ENCODE measurements around the gene TNNI3. TPM values are rescaled to one million over a fixed set of nuclear protein-coding genes. Genes with fewer than 3 reads are reported as not detected.
"Not testable (repeated sequence)": the region's sequence is repeated elsewhere in the genome, so short reads cannot be mapped to it uniquely, and the experiment has no call there.

TNNI3 gene
- not detected for polyA plus RNA-seq (2013, experiment 1 of 2; ENCODE audit: insufficient read length)
- polyA plus RNA-seq (2013, experiment 2 of 2; ENCODE audit: insufficient read length) = not detected

GRCh38 chr19:55157064-55157908 is at the start of gene TNNI3:
TNNI3 (minus strand) TSS chr19:55157732; CDS start chr19:55157589, 143 bp downstream.
- no peak for DNase-seq

GRCh38 chr19:55206664-55207500 is 49.4 kb upstream of the TNNI3 start:
- peak; percentile 93 for DNase-seq

- DNase-seq = not testable (repeated sequence)
Observed at GRCh38 chr19:55202199-55202598, 44.7 kb upstream of the TNNI3 start.

DNA sequence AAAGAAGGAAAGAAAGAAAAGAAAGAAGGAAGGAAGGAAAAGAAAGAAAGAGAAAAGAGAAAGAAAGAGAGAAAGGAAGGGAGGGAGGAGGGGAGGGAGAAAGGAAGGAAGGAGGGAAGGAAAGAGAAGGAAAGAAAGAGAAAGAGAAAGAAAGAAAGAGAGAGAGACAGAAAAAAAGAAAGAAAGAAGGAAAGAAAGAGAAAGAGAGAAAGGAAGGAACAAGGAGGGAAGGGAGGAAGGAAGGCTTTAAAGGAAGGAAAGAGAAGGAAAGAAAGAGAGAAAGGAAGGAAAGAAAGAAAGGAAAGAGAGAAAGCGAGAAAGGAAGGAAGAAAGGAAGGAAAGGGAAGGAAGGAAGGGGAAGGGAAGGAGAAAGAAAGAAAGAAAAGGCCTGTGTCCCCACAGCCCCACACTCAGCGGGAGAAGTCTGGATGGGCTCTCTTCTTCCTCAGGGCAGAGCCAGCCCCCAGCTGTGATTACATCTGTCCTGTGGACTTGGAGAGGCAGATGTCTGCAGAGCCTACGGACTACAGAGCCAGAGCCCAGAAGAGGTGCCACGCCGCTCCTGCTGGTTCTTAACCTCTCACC is 42.2 kb upstream of the TNNI3 start:
- no peak for DNase-seq

GRCh38 chr19:55198651-55199050 is 41.1 kb upstream of the TNNI3 start:
- DNase-seq = no peak

DNA sequence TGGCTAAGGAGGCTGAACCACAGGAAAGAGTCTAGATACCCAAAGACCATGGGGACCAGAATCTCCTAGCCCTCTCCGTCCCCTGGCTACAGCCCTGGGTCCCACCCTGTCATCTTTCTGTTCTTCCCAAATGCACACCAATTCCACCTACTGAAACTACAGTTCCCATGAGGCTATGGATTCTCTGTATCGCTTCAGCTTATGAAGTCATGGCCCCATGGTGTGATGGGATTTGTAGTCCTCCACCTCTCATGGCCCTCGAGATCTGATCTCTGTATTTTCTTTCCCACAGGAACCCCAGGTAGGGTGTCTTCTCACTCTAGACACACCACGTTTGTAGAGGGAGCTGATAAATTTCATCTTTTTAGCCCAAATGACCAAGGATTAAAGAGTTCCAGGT is 40.0 kb upstream of the TNNI3 start:
- DNase-seq = no peak

DNA sequence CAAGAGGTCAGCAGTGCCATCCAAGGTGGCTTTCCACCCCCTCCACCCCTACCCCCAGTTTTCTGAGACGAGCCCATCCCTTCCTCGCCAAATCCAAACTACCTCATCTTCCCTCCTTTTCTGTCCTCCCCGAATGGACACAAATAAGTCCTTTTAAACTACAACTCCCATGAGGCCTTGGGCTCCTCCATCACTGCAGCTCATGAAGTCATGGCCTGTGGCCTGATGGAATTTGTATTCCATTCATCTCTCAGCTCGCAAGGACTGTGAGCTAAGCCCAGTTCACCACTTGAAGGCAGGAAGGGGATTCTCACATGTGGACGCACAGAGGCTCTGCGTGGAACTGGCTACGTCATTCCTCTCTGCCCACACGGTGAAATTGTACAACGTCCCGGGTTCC is 39.3 kb upstream of the TNNI3 start:
- DNase-seq = no peak

DNA sequence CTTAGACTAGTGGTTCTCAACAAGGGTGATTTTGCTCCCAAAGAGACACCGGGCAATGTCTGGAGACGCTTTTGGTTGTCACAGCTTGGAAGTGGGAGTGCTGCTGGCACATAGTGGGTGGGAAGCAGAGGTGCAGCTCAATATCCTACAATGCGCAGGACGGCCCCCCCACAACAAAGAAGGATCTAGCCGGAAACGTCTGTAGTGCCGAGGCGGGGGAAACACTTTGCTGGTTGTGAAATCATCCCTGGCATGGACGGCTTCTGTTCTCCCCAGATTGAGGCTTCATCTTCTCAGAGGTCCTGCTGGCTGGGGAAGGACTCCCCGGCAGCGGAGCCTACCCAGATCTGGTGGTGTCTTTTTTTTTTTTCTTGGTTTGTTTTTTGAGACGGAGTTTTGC is 35.9 kb upstream of the TNNI3 start:
- DNase-seq = no peak

- DNase-seq = peak; percentile 75
Observed at GRCh38 chr19:55189403-55189835, 31.9 kb upstream of the TNNI3 start.

DNA sequence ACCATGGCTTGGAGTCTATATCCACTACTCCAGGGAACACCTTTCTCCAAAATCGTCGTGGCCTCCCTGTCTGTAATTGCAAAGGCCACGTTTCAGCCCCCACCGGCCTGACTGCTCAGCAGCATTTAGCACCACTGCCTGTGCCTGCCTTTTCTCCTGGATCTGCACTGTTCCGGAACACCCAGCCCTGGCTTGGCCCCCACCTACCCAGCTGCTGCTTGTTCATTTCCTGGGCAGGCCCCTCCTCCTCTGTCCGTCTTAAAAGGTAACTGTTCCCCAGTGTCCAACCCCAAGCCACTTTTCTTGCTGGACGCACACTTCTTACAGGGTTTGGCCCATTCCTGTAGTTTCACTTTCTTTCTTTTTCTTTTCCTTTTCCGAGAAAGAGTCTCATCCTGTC is 31.1 kb upstream of the TNNI3 start:
- DNase-seq = no peak

DNA sequence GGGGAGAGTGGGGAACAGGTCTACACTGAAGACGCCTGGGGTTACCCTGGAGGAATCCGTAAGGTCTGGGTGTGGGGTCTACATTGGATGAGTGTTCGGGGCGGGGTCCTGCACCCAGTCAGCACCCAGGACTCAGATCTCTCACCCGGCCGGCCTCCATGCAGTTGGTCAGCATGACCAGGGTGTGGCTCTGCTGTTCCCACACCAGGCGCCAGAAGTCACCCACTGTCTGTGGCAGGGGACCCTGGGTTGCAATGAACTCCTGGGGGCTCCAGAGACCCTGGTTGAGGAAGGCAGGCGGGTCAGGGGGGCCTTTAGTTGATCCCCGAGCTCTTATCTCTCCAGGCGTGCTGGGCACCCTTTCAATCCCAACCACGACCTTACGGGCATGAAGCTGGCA is 28.5 kb upstream of the TNNI3 start:
- DNase-seq = no peak

- DNase-seq = no peak
Observed at GRCh38 chr19:55181740-55182139, 24.2 kb upstream of the TNNI3 start.

- DNase-seq = peak; percentile 32
Observed at GRCh38 chr19:55179606-55180484, 22.3 kb upstream of the TNNI3 start, which contains the start of gene SYT5. SYT5 (minus strand) TSS chr19:55180289; CDS start chr19:55179041, 1,248 bp downstream.

- peak; percentile 84 for DNase-seq
Observed at GRCh38 chr19:55178781-55179599, 21.5 kb upstream of the TNNI3 start.

DNA sequence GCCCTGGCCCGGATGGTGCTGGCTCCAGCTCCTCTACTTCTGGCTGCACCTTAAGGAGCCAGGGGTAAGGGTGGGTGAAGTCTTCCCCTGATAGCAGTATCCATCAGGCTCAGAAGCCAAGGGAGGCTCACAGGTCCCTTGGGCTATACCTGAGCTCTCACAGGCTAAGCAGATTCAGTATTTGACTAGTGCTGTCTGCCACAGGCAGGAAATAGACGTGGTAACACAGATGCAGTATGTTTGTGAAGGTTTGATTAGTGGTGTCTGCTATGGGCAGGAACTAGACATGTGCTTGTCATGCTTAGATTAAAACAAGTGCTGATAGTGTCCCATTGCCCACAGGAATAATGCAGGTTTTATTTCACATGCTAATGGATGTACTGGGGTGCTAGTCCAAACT is 18.5 kb upstream of the TNNI3 start:
- no peak for DNase-seq

GRCh38 chr19:55175117-55175867 is 17.8 kb upstream of the TNNI3 start:
- no peak for DNase-seq

DNA sequence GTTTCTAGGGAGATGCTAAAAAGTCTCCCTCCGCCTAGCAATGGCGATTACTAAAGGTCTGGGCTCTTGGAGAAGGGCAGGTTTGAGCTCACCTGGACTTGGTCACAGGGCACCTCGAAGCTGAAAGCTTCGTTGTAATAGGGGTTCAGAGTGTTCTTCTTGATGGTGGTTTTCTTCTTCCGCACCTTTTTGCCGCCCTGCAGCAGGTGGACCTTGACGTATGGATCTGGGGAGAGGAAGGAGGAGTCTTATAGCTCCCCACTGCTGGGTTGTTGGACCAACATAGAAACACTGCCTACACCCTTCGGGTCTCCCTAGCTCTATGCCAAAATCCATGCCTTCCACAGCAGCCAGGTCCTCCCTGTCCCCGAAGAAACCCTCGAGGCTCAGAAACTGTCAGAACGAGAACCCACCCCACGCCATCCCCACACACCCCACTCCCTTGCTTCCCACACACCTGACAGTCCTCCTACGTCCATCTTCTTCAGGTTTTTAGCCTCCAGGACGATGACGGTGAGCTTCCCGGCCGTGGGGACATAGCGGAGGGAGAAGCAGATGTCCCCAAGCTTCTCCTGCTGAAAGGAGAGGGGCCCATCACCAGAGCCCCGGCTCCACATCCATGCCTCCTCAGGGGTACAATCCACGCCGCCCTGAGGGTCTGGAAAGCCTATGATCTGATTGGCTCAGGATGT is 17.0 kb upstream of the TNNI3 start:
- no peak for DNase-seq

DNA sequence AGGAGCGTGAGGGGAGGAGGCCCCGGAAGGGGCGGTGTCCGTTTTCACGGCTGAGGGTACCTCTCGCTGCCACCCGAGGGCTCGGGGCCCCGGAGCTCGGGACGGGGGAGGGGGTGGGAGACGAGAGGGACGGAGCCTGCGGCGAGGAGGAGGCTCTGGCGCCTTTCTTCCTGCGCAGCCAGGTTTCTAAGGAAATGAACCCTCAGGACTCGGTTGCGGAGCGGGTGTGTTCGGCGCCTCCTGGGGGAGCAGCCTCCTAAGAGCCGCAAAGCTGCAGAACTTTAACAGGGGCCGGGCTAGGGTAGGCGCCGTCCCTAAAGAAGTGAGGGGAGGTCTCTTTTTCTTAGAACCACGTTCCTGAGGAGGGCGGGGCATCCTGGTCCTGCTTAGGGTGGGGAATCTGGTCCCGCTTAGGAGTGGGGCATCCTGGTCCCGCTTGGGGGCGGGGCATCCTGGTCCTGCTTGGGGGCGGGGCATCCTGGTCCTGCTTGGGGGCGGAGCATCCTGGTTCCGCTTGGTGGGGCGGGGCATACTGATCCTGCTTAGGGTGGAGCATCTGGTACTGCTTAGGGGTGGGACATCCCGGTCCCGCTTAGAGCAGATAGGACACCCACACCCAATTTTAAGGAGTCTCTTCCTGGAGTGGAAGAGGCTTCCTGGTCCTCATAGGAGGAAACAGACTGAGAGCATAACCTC is 16.3 kb upstream of the TNNI3 start:
- DNase-seq = peak; percentile 74

GRCh38 chr19:55173186-55173713 is 15.7 kb upstream of the TNNI3 start:
- no peak for DNase-seq

Measured in fibroblast of skin of back (primary cell).